HUES48 (cell line): ENCODE results near the gene WFDC1.

Source experiments
- H3K27ac ChIP-seq: one replicate; pipeline ENCODE4 v1.7.0; 2013; ENCODE audit warnings: low read depth, low read length, inconsistent platforms
- H3K27me3 ChIP-seq: 2 replicates; pipeline ENCODE4 v1.6.1; 2013; ENCODE audit warnings: mild to moderate bottlenecking, low read length; ENCODE audit not compliant: control insufficient read depth, insufficient read depth
- H3K36me3 ChIP-seq: 2 replicates; pipeline ENCODE4 v1.6.1; 2013; ENCODE audit warnings: low read length; ENCODE audit not compliant: control insufficient read depth, insufficient read depth
- H3K4me1 ChIP-seq: 2 replicates; pipeline ENCODE4 v1.6.1; 2013; ENCODE audit warnings: mild to moderate bottlenecking, low read length; ENCODE audit not compliant: control insufficient read depth, insufficient read depth
- H3K4me3 ChIP-seq: 2 replicates; pipeline ENCODE4 v1.5.1; 2013; ENCODE audit warnings: mild to moderate bottlenecking, low read depth, low read length
- H3K9ac ChIP-seq: 2 replicates; pipeline ENCODE4 v1.6.1; 2013; ENCODE audit warnings: mild to moderate bottlenecking, low read depth, low read length, moderate library complexity
- H3K9me3 ChIP-seq: 2 replicates; pipeline ENCODE4 v1.6.1; 2013; ENCODE audit warnings: low read length; ENCODE audit not compliant: control insufficient read depth, insufficient read depth

The WFDC1 gene

DNA sequence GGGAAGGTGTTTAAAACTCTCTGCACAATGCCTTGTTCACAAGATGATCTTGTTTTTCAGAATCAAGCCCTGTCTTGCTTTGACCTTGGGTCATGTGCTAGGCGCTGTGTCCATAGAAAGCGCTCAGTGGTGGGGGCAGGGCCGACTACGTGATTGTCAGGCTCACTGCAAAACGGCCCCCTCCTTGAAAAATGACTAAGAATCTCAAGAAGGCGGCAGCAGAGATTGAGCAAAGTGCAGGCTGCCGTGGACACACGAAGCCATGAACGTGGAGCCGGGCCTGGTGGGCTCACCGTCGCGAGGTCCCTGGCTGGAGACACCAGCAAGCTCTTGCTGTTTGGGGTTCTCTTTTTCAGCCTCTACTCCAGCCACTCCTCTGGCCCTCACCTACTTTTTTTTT lies 83.9 kb downstream of the WFDC1 start:
- Histone ChIP-seq H3K4me3 (no peak overlapping the region), H3K36me3 (no peaks in the 10 kb centered on the region), H3K27ac (no peak overlapping the region), H3K9ac (no peak overlapping the region), H3K4me1 (peaks cover 10% of the 10 kb centered on the region; the same call in 1 of the 2 replicates), H3K9me3 (no peaks in the 10 kb centered on the region), H3K27me3 (no peaks in the 10 kb centered on the region)

GRCh38 chr16:84379008-84379708 lies 84.5 kb downstream of the WFDC1 start:
- Histone ChIP-seq H3K27ac (no peak overlapping the region), H3K4me1 (peaks cover 10% of the 10 kb centered on the region; the same call in 1 of the 2 replicates), H3K9ac (no peak overlapping the region), H3K27me3 (no peaks in the 10 kb centered on the region), H3K4me3 (no peak overlapping the region), H3K9me3 (no peaks in the 10 kb centered on the region), H3K36me3 (no peaks in the 10 kb centered on the region)
